ENCODE data around the gene CELA3B.
"Not testable (repeated sequence)": the region's sequence is repeated elsewhere in the genome, so short reads cannot be mapped to it uniquely, and the experiment has no call there.

Gene CELA3B

GRCh38 chr1:22030057-22030456, 53.2 kb downstream of the CELA3B start:
- Histone ChIP-seq H3K27me3 (replicated peaks; ENCODE audit: control insufficient read depth, insufficient read depth, low read length, poor library complexity, severe bottlenecking) (no peaks in the 10 kb centered on the region), H3K9me3 (ENCODE audit: control insufficient read depth, low read length) (no peaks in the 10 kb centered on the region), H3K4me1 (ENCODE audit: control insufficient read depth, insufficient read depth, low read length, poor library complexity, severe bottlenecking) (peaks cover 27% of the 10 kb centered on the region), H3K4me3 (ENCODE audit: insufficient read depth, low read depth, low read length, poor library complexity, severe bottlenecking) (no peak overlapping the region), H3K36me3 (ENCODE audit: control insufficient read depth, insufficient read depth, low read length) (no peaks in the 10 kb centered on the region), H3K27ac (ENCODE audit: insufficient read depth, low read length, poor library complexity, severe bottlenecking) (no peak overlapping the region)
- DNase-seq, result no peak

- Histone ChIP-seq H3K27ac (ENCODE audit: insufficient read depth, low read length, poor library complexity, severe bottlenecking) (no peak overlapping the region), H3K27me3 (replicated peaks; ENCODE audit: control insufficient read depth, insufficient read depth, low read length, poor library complexity, severe bottlenecking) (no peaks in the 10 kb centered on the region), H3K4me3 (ENCODE audit: insufficient read depth, low read depth, low read length, poor library complexity, severe bottlenecking) (no peak overlapping the region), H3K9me3 (ENCODE audit: control insufficient read depth, low read length) (no peaks in the 10 kb centered on the region), H3K36me3 (ENCODE audit: control insufficient read depth, insufficient read depth, low read length) (no peaks in the 10 kb centered on the region), H3K4me1 (ENCODE audit: control insufficient read depth, insufficient read depth, low read length, poor library complexity, severe bottlenecking) (peaks cover 27% of the 10 kb centered on the region)
- DNase-seq, result no peak
These were observed 53.7 kb downstream of the CELA3B start for GRCh38 chr1:22030473-22030872.

GRCh38 chr1:22031214-22031962, 54.6 kb downstream of the CELA3B start:
- Histone ChIP-seq H3K36me3 (ENCODE audit: control insufficient read depth, insufficient read depth, low read length) (no peaks in the 10 kb centered on the region), H3K9me3 (ENCODE audit: control insufficient read depth, low read length) (no peaks in the 10 kb centered on the region), H3K27ac (ENCODE audit: insufficient read depth, low read length, poor library complexity, severe bottlenecking) (peak overlapping the region; percentile 60), H3K4me1 (ENCODE audit: control insufficient read depth, insufficient read depth, low read length, poor library complexity, severe bottlenecking) (peaks cover 24% of the 10 kb centered on the region), H3K27me3 (replicated peaks; ENCODE audit: control insufficient read depth, insufficient read depth, low read length, poor library complexity, severe bottlenecking) (no peaks in the 10 kb centered on the region), H3K4me3 (ENCODE audit: insufficient read depth, low read depth, low read length, poor library complexity, severe bottlenecking) (peak overlapping the region; percentile 32)
- DNase-seq, result no peak

GRCh38 chr1:22034834-22035233, 58.0 kb downstream of the CELA3B start:
- not testable (repeated sequence) for H3K4me3 ChIP-seq (ENCODE audit: insufficient read depth, low read depth, low read length, poor library complexity, severe bottlenecking); H3K9me3 ChIP-seq (ENCODE audit: control insufficient read depth, low read length); H3K27me3 ChIP-seq (replicated peaks; ENCODE audit: control insufficient read depth, insufficient read depth, low read length, poor library complexity, severe bottlenecking); H3K27ac ChIP-seq (ENCODE audit: insufficient read depth, low read length, poor library complexity, severe bottlenecking); DNase-seq; H3K36me3 ChIP-seq (ENCODE audit: control insufficient read depth, insufficient read depth, low read length)
- peaks cover 32% of the 10 kb centered on the region for H3K4me1 ChIP-seq (ENCODE audit: control insufficient read depth, insufficient read depth, low read length, poor library complexity, severe bottlenecking)

GRCh38 chr1:22037520-22037919, 60.7 kb downstream of the CELA3B start:
- no peaks in the 10 kb centered on the region for H3K27me3 ChIP-seq (replicated peaks; ENCODE audit: control insufficient read depth, insufficient read depth, low read length, poor library complexity, severe bottlenecking)
- H3K4me1 ChIP-seq (ENCODE audit: control insufficient read depth, insufficient read depth, low read length, poor library complexity, severe bottlenecking), result peaks cover 35% of the 10 kb centered on the region
- no peak overlapping the region for H3K27ac ChIP-seq (ENCODE audit: insufficient read depth, low read length, poor library complexity, severe bottlenecking)
- H3K9me3 ChIP-seq (ENCODE audit: control insufficient read depth, low read length), result no peaks in the 10 kb centered on the region
- DNase-seq, result no peak
- no peaks in the 10 kb centered on the region for H3K36me3 ChIP-seq (ENCODE audit: control insufficient read depth, insufficient read depth, low read length)
- H3K4me3 ChIP-seq (ENCODE audit: insufficient read depth, low read depth, low read length, poor library complexity, severe bottlenecking), result no peak overlapping the region

GRCh38 chr1:22038036-22038435, 61.2 kb downstream of the CELA3B start:
- H3K36me3 ChIP-seq (ENCODE audit: control insufficient read depth, insufficient read depth, low read length), result no peaks in the 10 kb centered on the region
- H3K4me1 ChIP-seq (ENCODE audit: control insufficient read depth, insufficient read depth, low read length, poor library complexity, severe bottlenecking), result peaks cover 40% of the 10 kb centered on the region
- no peaks in the 10 kb centered on the region for H3K27me3 ChIP-seq (replicated peaks; ENCODE audit: control insufficient read depth, insufficient read depth, low read length, poor library complexity, severe bottlenecking)
- no peak overlapping the region for H3K27ac ChIP-seq (ENCODE audit: insufficient read depth, low read length, poor library complexity, severe bottlenecking)
- DNase-seq, result no peak
- no peak overlapping the region for H3K4me3 ChIP-seq (ENCODE audit: insufficient read depth, low read depth, low read length, poor library complexity, severe bottlenecking)
- H3K9me3 ChIP-seq (ENCODE audit: control insufficient read depth, low read length), result no peaks in the 10 kb centered on the region

Measured in effector memory CD4-positive, alpha-beta T cell (primary cell).